Measurements from ENCODE around the gene CHTF18. TPM values are rescaled to one million over a fixed set of nuclear protein-coding genes. Genes with fewer than 3 reads are reported as not detected.
"Not testable (repeated sequence)": the region's sequence is repeated elsewhere in the genome, so short reads cannot be mapped to it uniquely, and the experiment has no call there.

The CHTF18 gene
- total RNA-seq, 3 donors from 2014 or later, result 11.9 to 32.4 (median 12.3) TPM

DNA sequence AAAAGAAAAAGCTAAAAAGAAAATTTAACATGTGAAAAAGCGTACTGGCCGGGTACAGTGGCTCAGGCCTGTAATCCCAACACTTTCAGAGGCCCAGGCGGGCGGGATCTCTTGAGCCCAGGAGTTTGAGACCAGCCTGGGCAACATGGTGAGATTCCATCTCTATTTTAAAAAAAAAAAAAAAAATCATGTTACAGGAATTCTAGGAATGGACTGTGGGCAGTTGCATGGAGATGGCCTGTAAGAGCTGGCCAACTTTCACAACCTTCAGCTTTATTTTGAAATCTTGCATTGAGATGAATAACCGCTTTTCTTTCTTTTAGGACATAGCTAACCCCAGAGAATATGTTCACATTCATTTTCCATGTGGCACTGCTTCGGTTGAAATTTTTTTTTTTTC is 39.4 kb upstream of the CHTF18 start:
- ATAC-seq (no peak), DNase-seq (no peak)
- TF ChIP-seq, protein P1, sequence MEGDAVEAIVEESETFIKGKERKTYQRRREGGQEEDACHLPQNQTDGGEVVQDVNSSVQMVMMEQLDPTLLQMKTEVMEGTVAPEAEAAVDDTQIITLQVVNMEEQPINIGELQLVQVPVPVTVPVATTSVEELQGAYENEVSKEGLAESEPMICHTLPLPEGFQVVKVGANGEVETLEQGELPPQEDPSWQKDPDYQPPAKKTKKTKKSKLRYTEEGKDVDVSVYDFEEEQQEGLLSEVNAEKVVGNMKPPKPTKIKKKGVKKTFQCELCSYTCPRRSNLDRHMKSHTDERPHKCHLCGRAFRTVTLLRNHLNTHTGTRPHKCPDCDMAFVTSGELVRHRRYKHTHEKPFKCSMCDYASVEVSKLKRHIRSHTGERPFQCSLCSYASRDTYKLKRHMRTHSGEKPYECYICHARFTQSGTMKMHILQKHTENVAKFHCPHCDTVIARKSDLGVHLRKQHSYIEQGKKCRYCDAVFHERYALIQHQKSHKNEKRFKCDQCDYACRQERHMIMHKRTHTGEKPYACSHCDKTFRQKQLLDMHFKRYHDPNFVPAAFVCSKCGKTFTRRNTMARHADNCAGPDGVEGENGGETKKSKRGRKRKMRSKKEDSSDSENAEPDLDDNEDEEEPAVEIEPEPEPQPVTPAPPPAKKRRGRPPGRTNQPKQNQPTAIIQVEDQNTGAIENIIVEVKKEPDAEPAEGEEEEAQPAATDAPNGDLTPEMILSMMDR (IDR thresholded peaks at IDR 0.05), result no peak
- H3K9me3 ChIP-seq, result no peaks in the 10 kb centered on the region
- H3K4me1 ChIP-seq (ENCODE audit: low read depth), result no peaks in the 10 kb centered on the region
- H3K36me3 ChIP-seq (ENCODE audit: low read depth), result no peaks in the 10 kb centered on the region
- intact Hi-C loops (cut with DNase I, micrococcal nuclease), result no loop called here
- no peak overlapping the region for H3K4me3 ChIP-seq

DNA sequence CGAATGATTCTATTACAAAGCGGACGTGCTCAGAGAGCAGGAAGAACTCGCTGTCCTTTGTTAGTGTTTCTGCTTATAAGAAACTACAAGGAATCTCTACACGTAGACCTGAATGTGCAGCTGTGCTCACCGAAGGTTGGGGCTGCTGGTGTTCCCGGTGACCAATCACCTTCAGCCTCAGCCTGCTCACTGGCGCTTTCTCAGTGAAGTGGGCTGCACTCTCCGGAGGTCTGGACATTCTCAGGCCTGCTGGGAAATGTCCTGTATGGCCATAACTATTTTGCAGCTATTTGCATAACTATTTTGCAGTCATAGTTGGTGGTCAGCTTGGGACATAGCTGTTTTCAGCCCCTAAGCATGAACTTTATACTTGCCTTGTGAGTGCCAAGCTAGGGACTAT is 37.9 kb upstream of the CHTF18 start:
- Histone ChIP-seq H3K4me1 (ENCODE audit: low read depth) (no peaks in the 10 kb centered on the region), H3K9me3 (no peaks in the 10 kb centered on the region), H3K36me3 (ENCODE audit: low read depth) (no peaks in the 10 kb centered on the region), H3K4me3 (no peak overlapping the region)
- ATAC-seq, result no peak
- TF ChIP-seq, protein P1 (IDR thresholded peaks at IDR 0.05), result no peak
- DNase-seq, result no peak
- intact Hi-C loops (cut with DNase I, micrococcal nuclease), result no loop called here

DNA sequence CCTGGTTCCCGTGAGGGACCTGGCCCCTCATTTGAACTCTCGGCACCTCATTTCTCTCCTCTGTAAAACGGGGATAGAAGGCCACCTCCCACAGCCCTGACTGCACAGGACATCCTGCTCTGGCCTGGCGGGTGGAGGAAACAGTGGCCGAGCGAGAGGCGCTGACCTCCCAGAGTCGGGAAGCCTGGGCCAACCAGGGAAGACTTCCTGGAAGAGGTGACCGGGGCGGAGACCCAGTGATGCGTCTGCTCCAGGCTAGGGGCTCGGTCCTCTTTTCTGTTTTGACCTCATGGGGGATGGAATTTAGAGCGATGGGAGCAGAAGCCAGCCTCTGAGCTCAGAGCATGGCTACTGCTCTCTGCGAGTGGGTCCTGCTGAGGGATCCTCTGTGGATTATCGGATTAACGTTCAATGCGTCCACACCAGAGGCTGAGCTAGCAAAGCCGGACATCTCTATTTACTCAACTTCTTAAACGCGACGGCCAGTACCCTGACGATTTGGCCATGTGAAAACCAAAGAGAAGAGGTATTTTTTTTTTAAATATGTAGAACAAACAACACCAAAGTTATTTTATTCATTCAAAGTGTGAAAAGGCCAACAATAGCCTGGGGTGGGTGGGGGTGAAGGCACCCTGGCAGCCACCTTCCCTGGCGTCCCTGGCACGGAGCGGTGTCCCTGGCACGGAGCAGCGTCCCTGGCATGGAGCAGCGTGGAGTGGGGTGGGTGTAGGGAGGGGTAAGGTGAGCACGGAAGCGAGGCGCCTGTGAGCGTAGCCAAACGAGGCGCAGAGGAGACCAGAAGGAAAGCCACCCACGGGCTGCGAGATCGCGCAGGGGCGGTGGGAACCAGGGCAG is 37.0 kb upstream of the CHTF18 start:
- ATAC-seq, result no peak
- intact Hi-C loops (cut with DNase I, micrococcal nuclease), result no loop called here
- TF ChIP-seq, protein P1 (IDR thresholded peaks at IDR 0.05), result no peak

GRCh38 chr16:752007-752312 is 36.5 kb upstream of the CHTF18 start:
- DNase-seq (no peak), ATAC-seq (no peak)
- TF ChIP-seq, protein P1 (IDR thresholded peaks at IDR 0.05), result no peak
- Histone ChIP-seq H3K36me3 (ENCODE audit: low read depth) (no peaks in the 10 kb centered on the region), H3K9me3 (no peaks in the 10 kb centered on the region), H3K4me3 (no peak overlapping the region), H3K4me1 (ENCODE audit: low read depth) (no peaks in the 10 kb centered on the region)
- intact Hi-C loops (cut with DNase I, micrococcal nuclease), result no loop called here

More for the DNA sequence above, 37.0 kb upstream of the CHTF18 start:
- Histone ChIP-seq H3K4me3 (no peak overlapping the region), H3K36me3 (ENCODE audit: low read depth) (no peaks in the 10 kb centered on the region), H3K9me3 (no peaks in the 10 kb centered on the region), H3K4me1 (ENCODE audit: low read depth) (no peaks in the 10 kb centered on the region)
- DNase-seq, result peak in 1 of 3 donors; percentile 43

GRCh38 chr16:754121-754607 is 34.3 kb upstream of the CHTF18 start:
- H3K9me3 ChIP-seq, DNase-seq: not testable (repeated sequence)

GRCh38 chr16:754656-755055 is 33.8 kb upstream of the CHTF18 start:
- Histone ChIP-seq H3K36me3 (ENCODE audit: low read depth) (no peaks in the 10 kb centered on the region), H3K9me3 (no peaks in the 10 kb centered on the region), H3K4me3 (no peak overlapping the region), H3K4me1 (ENCODE audit: low read depth) (no peaks in the 10 kb centered on the region)
- intact Hi-C loops (cut with DNase I, micrococcal nuclease), result no loop called here
- ATAC-seq, result peak; percentile 21
- TF ChIP-seq, protein P1 (IDR thresholded peaks at IDR 0.05), result no peak
- no peak for DNase-seq

More at GRCh38 chr16:754121-754607, 34.3 kb upstream of the CHTF18 start:
- ATAC-seq; H3K4me3 ChIP-seq; intact Hi-C loops (cut with DNase I, micrococcal nuclease); H3K36me3 ChIP-seq (ENCODE audit: low read depth); H3K4me1 ChIP-seq (ENCODE audit: low read depth): not testable (repeated sequence)
